Activated CD4-positive, CD25-positive, alpha-beta regulatory T cell treated with anti-CD3 and anti-CD28 coated beads, Interleukin-2, amount 50 U/mL, for 72 hours (primary cell): ENCODE results near the gene NHS.

Source experiments
- DNase-seq: peaks from one replicate; pipeline ENCODE4 v3.0.0; 2021

The NHS gene

DNA sequence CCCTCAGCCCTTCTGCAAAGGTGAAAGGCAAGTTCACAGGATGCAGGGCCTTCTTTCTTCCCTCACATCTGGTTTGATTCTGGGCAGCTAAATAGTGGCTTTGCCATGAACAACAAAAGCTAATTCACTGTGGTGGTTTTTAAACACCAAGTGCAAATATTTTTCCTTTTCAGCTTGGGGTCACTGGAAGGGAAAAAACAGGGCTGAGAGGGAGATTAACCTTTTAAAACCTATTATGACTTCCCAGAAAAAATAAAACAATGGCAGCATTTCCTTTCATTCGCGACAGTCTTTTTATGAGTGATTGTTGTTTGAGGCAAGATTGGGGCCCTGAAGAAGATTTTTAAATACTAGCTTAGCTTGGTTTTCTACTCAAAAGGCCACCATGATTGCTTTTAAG lies 258.5 kb downstream of the NHS start:
- no peak for DNase-seq

DNA sequence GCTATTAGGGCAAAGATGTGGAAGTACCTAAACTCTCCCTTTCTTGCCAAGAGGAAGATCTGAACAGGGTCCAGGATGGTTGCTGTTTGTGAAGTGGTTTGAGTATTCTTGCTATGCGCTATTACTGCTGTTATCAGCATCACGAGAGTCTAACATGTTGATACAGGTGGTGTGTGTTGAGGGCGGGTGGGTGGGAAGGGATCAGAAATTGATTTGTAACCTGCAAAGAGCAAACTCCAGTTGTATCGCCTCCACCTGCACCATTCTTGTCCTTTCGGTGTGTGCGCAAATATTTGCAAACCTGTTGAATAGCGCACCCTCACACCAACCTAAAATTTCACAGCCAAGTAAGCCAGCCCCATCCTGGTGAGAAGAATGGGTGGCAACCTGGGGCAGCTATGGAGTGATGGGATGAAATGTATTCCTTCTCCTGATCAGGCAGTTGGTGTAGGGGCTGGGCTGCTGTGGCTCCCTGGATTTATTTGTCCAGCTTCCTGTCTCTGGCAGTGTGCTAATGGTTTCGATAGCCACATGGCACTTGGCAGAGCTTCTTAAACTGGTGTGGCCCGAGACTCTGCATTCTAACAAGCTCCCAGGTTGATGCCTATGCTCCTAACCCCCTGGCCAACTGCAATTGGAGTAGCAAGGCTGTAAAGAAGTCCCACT lies 259.7 kb downstream of the NHS start:
- no peak for DNase-seq

DNA sequence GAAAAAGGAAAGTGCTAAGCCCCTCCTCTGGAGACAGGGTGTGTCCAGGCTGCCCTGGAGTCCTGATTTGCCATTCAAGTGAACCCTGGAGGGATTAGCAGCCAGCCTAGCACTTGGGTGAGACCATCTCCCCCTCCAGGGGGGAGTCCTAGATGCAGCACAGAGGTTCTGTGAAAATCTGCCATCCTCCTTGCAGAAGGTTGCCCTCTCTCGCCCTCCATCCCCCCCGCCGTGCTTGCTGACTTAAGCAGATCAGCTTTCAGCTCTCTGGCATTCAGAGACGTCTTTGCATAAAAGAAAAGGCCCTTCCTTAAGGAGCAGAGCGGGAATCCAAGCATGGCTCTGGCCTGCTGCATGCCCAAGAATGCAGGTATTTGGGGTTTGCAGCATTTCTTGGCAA lies 260.2 kb downstream of the NHS start:
- DNase-seq = no peak

GRCh38 chrX:17637235-17637634 lies 262.2 kb downstream of the NHS start:
- no peak for DNase-seq

DNA sequence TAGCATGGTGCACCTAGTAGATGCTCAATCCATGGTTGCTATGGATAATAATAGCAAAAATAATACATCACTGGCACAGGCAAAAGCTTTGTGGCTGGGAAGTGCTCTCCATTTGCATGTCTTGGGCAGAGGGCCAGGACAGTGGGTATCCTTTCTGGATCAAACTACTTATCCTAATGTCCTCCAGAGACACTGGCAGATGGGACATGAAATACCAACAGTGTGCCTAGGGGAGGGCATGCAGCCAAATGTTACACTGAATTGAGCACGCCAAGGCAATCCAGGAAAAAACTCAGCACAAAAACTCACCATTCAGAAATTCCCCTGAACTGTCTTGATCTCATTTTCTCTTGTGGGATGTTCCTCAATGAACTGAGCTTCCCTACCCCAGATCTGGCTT lies 263.7 kb downstream of the NHS start:
- DNase-seq = no peak

DNA sequence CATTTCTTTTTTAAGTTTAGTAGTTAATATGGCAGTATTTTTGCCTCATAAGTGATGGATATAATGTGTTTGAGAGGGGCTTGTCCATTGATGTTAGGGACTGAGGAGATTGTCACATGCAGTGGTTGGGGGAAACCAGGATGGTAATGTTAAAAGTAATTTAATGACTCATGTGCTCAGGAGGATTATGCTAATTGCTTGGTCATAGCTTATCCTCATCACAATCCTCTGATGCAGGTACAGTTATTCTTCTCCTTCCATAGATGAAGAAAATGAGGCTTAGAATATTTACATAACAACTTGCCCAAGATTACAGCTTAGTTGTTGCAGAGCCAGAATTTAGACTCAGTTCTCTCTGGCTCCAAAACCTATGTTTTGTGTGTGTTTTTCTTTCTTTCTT lies 267.9 kb downstream of the NHS start:
- DNase-seq = no peak

DNA sequence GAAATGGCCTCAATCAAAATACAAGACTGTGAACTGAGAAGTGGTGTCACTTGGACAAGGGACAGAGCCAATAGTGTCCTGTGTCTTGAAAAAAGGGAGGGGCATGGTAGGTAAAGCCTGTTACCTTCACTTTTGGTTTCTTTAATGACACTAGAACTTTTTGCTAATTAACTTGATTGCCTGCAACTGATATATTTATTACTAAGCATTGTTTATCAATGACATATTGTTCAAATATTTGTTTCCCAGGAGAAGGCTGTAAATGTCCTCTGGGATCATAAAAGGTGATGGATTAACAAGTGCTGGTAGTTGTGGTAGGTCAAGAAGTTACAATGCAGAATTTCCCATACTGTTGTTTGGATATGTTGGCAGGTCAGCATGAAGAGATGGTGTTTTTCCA lies 268.5 kb downstream of the NHS start:
- no peak for DNase-seq

GRCh38 chrX:17644001-17644400 lies 269.0 kb downstream of the NHS start:
- DNase-seq = no peak

DNA sequence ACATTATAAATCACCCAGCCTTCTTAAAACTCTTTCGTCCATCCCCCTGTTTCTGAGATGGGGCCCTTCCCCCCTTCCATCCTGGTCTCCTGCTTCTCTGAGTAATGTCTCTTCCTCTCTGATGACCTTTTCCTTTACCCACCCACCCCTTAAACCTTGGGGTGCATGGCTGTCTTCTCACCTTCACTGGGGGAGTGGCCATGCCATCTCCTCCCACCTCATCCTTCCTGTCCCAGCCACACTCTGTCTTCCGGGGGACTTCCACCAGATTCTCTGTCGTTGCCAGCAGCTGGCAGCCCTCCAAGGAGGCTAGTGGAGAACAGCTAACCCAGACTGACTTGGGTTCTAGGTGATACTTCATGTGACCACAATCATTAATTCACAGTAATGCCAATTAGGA lies 279.1 kb downstream of the NHS start:
- no peak for DNase-seq

DNA sequence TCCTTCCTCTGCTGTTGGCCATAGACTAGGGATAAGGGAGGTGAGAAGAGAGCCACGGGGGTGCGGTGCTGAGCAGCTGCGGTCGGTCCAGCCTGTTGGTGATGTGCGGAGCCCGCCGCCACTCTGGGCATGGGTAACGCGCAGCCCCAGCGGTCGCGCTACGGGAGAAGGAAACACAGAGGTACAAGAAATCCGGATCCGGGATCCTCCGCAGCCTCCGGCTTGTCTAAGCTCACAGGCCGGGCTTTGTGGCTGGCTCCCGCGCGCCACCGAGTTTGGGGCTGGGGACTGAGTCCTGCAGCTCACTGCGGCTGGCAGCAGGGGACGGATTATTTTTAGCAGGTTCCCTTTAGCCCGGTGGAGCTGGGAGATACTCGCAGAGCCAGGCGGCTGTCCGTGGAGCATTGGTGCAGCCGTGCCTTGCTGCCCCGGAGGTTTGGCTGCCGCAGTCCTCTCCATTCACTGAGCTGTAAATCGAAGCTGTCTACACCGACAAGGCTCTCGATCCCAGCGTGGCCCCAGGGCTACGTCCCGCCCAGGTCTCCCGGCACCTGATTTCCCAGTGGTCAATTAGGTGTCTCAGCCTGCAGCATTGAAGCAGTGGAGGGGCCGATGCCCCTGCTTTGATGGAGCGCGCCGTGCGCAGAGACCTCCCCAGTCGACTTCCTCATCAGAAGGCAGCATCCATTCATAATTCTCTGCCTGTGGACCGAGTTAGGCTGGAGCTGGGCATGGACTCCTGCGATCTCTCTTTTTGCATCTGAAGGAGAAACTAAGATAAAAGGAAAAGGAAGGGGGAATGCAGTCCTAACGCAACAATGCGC lies 280.4 kb downstream of the NHS start:
- no peak for DNase-seq

DNA sequence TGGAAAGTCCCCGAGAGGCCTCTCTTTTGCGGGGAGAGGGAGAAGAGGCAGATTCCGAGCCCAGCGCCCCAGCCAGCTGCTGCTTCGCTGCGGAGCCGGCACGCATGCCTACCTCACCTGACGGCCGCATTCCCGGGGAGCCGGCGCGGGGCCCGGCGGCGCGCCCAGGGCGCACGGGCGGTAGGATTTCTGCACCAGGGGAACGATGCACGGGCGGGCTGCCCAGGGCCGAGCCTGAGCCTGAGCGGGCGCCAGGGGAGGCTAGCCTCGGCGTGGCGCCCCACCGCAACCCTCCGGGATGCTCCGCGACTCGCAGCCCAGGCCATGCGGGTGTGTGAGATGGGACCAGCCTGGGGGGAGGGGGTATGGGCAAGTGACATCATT lies 281.0 kb downstream of the NHS start:
- DNase-seq = no peak

GRCh38 chrX:17656556-17656955 lies 281.6 kb downstream of the NHS start:
- DNase-seq = no peak

- DNase-seq = no peak
Measured at GRCh38 chrX:17662391-17662790, 287.4 kb downstream of the NHS start.

GRCh38 chrX:17668929-17669328 lies 293.9 kb downstream of the NHS start:
- no peak for DNase-seq

GRCh38 chrX:17669458-17669857 lies 294.5 kb downstream of the NHS start:
- DNase-seq = no peak

DNA sequence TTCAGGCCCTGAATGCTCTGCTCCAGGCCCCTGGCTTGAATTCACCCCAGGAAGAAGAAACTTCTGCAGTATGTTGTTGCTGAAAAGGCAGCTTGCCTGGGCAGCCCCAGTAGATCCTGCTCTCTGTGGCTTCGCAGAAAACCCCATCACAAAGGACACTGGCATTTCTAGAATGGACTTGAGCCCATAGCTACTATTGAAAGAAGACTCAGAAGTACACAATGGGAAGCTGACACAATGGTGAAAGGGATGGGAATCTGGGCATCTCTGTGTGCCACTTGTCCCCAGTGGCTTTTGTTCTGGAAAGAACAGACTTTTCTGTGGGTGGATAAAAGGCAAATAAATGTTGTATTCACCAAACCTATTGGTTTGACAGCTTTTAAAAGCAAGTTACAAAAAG lies 294.9 kb downstream of the NHS start:
- no peak for DNase-seq

DNA sequence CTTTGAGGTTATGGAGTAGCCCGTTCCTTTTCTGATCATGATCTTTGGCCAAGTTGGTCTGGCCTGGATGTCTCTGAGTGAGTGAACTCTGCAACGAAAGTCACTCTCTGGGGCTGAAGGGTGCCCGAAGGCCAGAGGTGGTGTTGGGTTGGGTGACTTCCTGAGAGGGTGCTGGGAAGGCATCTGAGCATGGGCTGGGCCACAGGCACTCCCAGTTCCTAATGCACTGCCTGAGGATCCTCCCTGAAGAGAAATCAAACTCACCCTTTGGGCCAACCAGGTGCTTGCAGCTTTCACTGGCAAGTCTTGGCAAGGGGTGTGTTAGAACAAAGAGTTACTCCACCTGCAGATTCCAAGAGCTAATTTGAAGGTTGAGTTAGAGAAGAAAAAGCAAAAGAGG lies 295.9 kb downstream of the NHS start:
- DNase-seq = no peak

GRCh38 chrX:17674601-17675000 lies 299.6 kb downstream of the NHS start:
- no peak for DNase-seq

- no peak for DNase-seq
Measured at GRCh38 chrX:17679261-17679660, 304.3 kb downstream of the NHS start.

GRCh38 chrX:17679820-17680219 lies 304.8 kb downstream of the NHS start:
- DNase-seq = no peak

- DNase-seq = no peak
Measured at GRCh38 chrX:17680732-17681413, 305.9 kb downstream of the NHS start.

DNA sequence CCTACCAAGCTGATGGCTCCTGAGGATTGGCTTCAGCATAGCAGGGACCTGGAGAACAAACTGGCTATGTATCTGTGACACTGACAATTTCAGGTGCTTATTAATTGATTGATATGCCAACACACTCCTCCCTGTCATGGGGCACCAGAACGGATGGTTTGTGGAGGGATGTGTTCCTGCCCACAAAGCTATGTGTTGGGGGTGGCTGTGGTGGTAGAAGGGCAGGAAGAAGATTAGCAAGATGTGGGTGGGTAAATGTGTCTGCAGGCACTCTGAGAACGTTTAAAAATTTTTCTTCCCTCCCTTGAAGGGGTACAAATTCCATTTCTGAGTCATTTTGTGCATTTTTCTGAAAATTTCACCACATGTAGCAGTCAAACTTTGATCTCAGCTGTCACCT lies 307.3 kb downstream of the NHS start:
- no peak for DNase-seq

GRCh38 chrX:17685026-17685425 lies 310.0 kb downstream of the NHS start:
- DNase-seq = no peak

GRCh38 chrX:17687648-17688047 lies 312.6 kb downstream of the NHS start:
- no peak for DNase-seq
